Measurements from ENCODE around the gene ADAM12.

- TF ChIP-seq ZNF324 (tag by site-specific recombination; IDR thresholded peaks at IDR 0.05), result no peak
- no peak for TF ChIP-seq ZNF157 (tag by site-specific recombination; IDR thresholded peaks at IDR 0.05)
Observed at GRCh38 chr10:126283307-126283706, 105.0 kb downstream of the ADAM12 start.
